ENCODE data around the gene DNAJB6.

DNA sequence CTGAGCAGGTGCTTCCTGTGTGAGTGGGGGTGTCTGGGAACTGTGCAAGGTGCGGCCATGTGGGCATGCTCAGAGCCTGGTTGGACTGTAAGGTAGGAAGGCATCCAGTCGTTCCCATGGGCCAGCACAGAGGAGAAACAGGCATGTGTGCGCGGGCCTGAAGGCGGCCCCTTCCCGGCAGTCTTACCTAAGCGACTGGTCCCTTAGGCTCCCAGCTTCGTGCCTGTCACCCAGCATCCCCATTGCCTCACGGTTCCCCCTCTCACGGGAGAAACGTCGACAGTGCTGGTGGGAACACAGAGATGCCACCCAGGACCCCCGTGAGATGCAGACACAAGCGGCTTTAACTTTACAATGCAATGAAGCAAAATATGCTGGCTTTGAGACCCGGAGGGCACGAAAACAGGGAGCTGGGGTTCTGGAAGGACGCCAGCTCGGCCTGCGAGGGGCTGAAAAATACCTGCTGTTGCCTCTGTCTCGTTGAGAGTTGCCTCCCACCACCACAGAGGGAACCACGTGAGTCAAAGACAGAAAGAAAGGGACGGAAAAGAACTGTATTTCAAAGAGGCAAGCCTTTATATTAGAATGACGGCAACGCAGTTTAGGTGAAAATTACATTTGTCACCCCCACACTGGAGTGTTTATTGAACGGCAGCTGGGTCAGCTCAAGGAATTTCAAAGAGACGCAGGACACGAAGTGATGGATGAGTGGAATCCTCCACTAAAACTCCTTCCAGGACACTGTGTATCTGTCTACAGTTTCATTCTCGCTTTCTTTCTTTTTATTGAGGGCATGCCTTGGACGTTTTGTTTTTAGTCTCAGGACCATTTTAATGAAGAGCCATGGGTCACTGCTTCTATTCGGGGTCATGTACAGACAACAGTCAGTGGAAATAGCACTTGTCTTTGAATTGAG, 128.4 kb downstream of the DNAJB6 start:
- TF ChIP-seq POLR2AphosphoS5 (IDR thresholded peaks at IDR 0.05; ENCODE audit: low read depth, low read length) (no peak), SIN3A (IDR thresholded peaks at IDR 0.05; ENCODE audit: borderline replicate concordance, insufficient read depth, low read length) (no peak)
